NCI-H1105 (cell line): ENCODE results near the gene MBD6.

Experiments
- DNase-seq: peaks from one replicate; lab custom pipeline; 2025; lab: John Stamatoyannopoulos, UW

MBD6 gene

GRCh38 chr12:57577981-57578758 lies 55.5 kb downstream of the MBD6 start:
- DNase-seq, result no peak

GRCh38 chr12:57579011-57579410 lies 56.4 kb downstream of the MBD6 start:
- DNase-seq, result no peak
